Activated B cell treated with CpG ODN at 0.5 μM for 24 hours (primary cell): ENCODE data around the gene SOD3. TPM values are rescaled to one million over a fixed set of nuclear protein-coding genes. Genes with fewer than 3 reads are reported as not detected.

Source experiments
- ATAC-seq: fragments of 200-7000 bp; cut with Tn5 transposase; one replicate; pipeline ENCODE4 v1.10.0; 2021; ENCODE audit warnings: low read depth, mild to moderate bottlenecking, moderate library complexity
- CTCF ChIA-PET: fragments of 350-600 bp; sonication (Branson Sonifier 250); formaldehyde crosslinking; loops from one replicate; lab custom pipeline; 2021; ENCODE audit warnings: antibody characterized with exemption; lab: Charles Lee
- POLR2A ChIA-PET: fragments of 350-600 bp; sonication (Branson Sonifier 250); formaldehyde crosslinking; loops from one replicate; lab custom pipeline; 2021; ENCODE audit warnings: antibody characterized with exemption; lab: Charles Lee
- DNase-seq: peaks from one replicate; pipeline ENCODE4 v3.0.0; 2022
- H3K27ac Mint-ChIP-seq: one replicate; pipeline ENCODE4 v1.8.0; 2020; ENCODE audit warnings: mixed read lengths
- H3K27me3 Mint-ChIP-seq: one replicate; pipeline ENCODE4 v1.8.0; 2021; ENCODE audit warnings: mixed read lengths
- H3K36me3 Mint-ChIP-seq: one replicate; pipeline ENCODE4 v1.8.0; 2021; ENCODE audit warnings: low read depth, mixed read lengths
- H3K4me1 Mint-ChIP-seq: one replicate; pipeline ENCODE4 v1.8.0; 2021; ENCODE audit warnings: mixed read lengths
- H3K4me3 Mint-ChIP-seq: one replicate; pipeline ENCODE4 v1.8.0; 2020; ENCODE audit warnings: mild to moderate bottlenecking, mixed read lengths
- H3K9me3 Mint-ChIP-seq: one replicate; pipeline ENCODE4 v1.8.0; 2020; ENCODE audit warnings: mixed read lengths
- CTCF ChIP-seq: fragments of 200-600 bp; IDR thresholded peaks from one replicate; pipeline ENCODE4 v1.8.0; 2022; ENCODE audit warnings: antibody characterized with exemption, mild to moderate bottlenecking
- intact Hi-C: fragments of 100-400 bp; cut with micrococcal nuclease; formaldehyde crosslinking; loops from one replicate; pipeline ENCODE4 v1.15.1; 2024
- total RNA-seq: library from RNA; stranded (reverse); gene quantifications from 2 replicates; pipeline ENCODE4 v1.2.3, GENCODE V29; 2022

Gene SOD3
- total RNA-seq, 1 donor from 2014 or later = not detected

GRCh38 chr4:24846716-24847115 lies 51.3 kb downstream of the SOD3 start:
- ChIA-PET POLR2A (no interaction called here), CTCF (no interaction called here)
- DNase-seq (no peak), ATAC-seq (no peak)
- no peaks in the 10 kb centered on the region for H3K27me3 Mint-ChIP-seq
- H3K4me3 Mint-ChIP-seq = no peak overlapping the region
- no peak for TF ChIP-seq CTCF
- no peaks in the 10 kb centered on the region for H3K4me1 Mint-ChIP-seq
- H3K36me3 Mint-ChIP-seq = no peaks in the 10 kb centered on the region
- intact Hi-C loops = no loop called here
- H3K9me3 Mint-ChIP-seq = no peaks in the 10 kb centered on the region
- H3K27ac Mint-ChIP-seq = no peak overlapping the region

- no peak for ATAC-seq
- Mint-ChIP-seq H3K4me3 (no peak overlapping the region), H3K27ac (no peak overlapping the region), H3K9me3 (no peaks in the 10 kb centered on the region), H3K36me3 (no peaks in the 10 kb centered on the region), H3K4me1 (no peaks in the 10 kb centered on the region), H3K27me3 (peaks cover 2% of the 10 kb centered on the region)
- intact Hi-C loops = no loop called here
- POLR2A ChIA-PET = no interaction called here
- no peak for DNase-seq
- no peak for TF ChIP-seq CTCF
- CTCF ChIA-PET = no interaction called here
These were observed 54.0 kb downstream of the SOD3 start for GRCh38 chr4:24849351-24849750.

- TF ChIP-seq CTCF = no peak
- Mint-ChIP-seq H3K27ac (no peak overlapping the region), H3K27me3 (peaks cover 2% of the 10 kb centered on the region), H3K4me1 (no peaks in the 10 kb centered on the region), H3K4me3 (no peak overlapping the region), H3K36me3 (no peaks in the 10 kb centered on the region), H3K9me3 (no peaks in the 10 kb centered on the region)
- no peak for ATAC-seq
- no peak for DNase-seq
- intact Hi-C loops = no loop called here
- ChIA-PET CTCF (no interaction called here), POLR2A (no interaction called here)
These were observed 54.4 kb downstream of the SOD3 start for GRCh38 chr4:24849756-24850155.

Other genes starting within 250 kb of the SOD3 start
- gene DHX15, start 211.0 kb upstream of the SOD3 start, total RNA-seq = 145 and 163 TPM in 2 replicates
- gene CCDC149, start 117.5 kb downstream of the SOD3 start, total RNA-seq = not detected in 2 replicates
- not detected in 2 replicates for gene LGI2, start 235.4 kb downstream of the SOD3 start, total RNA-seq